NCI-H526 treated with DMSO at 0.1 percent for 48 hours (cell line): Measurements from ENCODE around the gene TRIM17.

Source experiments
- DNase-seq: peaks from one replicate; lab custom pipeline; 2025; lab: John Stamatoyannopoulos, UW

TRIM17 gene

DNA sequence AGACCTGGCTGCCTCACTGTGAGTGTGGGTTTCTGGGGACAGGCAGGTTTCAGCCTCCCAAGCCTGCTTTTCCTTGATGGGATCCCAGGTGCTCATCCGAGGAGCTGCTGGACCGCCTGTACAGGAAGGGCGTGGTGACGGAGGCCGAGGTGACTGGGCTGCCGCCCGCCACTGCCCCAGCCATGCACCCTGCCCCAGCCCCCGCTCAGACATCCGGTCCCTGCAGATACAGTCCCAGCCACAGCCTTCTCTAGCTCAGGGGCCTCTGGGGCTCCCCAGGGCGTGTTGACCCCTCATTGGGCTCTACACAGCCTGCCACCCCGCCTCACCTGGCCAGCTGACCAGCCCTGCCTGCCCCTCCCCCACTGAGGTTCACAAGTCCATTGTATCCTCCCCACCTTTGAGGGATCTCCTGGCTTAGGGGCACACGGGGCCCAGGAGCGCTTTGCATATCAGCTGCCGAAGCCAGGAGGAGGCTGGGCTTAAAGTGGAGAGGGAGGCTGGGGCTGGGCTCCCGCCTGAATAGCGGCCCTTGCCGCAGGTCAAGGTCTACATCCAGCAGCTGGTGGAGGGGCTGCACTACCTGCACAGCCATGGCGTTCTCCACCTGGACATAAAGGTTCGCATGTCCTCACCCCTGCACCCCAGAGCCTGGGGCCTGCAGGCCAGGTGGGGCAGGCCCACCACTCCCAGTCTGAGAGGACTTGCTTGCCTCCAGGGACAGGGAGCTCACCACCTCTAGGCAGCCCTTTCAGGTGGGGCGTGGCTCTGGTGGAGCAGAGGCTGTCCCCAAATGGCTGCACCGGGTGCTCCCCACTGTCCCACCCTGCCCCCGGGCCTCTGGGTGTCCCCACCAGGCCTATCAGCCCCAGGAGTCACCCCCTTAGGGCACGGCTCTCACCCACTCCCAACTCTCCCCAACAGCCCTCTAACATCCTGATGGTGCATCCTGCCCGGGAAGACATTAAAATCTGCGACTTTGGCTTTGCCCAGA lies 48.6 kb downstream of the TRIM17 start:
- peak; percentile 47 for DNase-seq

DNA sequence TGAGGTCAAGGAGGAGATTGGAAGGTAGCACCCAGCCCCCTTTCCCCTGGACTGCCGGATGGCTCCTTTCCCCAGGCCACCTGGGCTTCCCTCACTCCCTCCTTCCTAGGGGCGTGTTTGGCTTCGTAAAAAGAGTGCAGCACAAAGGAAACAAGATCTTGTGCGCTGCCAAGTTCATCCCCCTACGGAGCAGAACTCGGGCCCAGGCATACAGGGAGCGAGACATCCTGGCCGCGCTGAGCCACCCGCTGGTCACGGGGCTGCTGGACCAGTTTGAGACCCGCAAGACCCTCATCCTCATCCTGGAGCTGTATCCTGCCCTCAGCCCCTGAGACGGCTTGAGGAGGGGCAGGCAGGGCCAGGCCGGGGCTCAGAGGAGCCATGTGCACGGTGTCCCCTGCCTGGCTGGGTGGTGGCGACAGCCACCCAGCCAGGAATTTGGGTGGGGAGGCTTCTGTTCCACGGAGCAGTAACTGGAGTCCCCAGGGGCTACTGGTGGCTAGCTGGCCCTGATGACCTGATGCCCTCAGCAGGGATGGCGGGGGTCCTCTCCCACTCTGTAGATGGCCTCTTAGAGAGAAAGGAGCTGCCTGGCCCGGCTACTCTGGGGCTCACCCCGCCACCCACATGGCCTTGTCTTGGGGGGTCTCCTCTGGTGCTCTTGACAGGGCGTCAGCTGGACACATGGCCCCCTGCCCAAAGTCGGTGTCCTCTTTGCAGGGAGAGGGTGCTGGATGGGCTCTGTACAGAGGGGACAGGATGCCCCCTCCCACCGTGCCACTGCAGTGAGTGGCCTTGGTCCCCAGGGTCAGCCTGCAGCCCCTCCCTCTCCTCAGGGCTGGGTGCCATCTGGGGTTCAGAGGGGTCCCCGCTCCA lies 49.6 kb downstream of the TRIM17 start:
- DNase-seq = no peak

DNA sequence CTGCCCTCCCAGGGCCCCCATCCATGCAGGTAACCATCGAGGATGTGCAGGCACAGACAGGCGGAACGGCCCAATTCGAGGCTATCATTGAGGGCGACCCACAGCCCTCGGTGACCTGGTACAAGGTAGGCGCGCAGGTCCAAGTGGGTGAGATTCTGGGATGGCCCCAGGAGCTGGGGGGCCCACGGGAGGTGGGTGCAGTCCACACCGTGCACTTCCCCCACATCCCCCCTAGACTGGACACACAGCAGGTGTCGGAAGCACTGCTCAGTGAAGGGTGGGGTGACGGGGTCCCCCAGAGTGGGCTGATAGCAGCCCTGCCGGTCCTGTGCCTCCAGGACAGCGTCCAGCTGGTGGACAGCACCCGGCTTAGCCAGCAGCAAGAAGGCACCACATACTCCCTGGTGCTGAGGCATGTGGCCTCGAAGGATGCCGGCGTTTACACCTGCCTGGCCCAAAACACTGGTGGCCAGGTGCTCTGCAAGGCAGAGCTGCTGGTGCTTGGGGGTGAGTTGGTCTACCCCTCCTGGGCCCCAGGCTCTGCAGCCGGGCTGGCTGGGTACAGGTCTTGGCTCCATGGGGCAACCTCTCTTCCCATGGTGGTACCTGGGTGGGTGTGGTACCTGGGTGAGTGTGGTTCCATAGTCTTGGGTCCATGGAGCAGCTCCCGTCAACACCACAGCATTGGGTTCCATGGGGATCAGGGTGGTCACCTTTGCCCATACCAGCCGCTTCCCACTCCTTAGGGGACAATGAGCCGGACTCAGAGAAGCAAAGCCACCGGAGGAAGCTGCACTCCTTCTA lies 50.4 kb downstream of the TRIM17 start:
- DNase-seq = no peak

DNA sequence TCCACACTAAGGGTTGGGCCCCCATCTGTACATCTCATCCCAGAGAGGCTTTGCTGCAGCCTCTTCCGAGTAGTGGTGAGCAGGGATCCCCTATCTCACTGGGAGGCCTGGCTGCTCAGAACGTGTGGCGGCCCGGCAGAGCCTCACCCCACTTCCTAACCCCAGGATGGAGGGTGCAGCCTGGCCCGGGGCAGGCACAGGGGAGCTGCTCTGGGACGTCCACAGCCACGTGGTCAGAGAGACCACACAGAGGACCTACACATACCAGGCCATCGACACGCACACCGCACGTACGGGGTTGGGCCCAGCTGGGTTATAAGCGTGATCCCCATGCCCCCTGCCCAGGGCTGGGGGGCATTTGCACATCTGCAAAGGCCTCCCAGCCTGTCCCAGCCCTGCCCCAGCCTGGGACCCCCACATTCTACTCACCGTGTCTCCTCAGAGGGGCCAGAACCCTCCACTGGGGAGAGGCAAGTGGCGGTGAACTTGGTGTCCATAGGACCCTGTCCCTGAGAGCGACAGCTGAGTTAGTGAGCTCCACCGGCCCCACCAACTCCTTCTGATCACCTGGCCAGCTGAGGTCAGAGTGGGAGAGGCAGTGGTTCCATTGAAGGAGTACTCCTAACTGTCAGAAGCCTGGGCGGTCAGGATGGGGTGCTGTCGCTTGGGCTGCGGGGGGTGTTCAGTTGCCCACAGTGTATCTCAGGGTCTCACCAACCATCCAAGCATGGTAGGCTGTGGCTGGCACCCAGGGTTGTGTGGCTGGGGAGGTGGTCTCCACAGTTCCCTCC lies 51.2 kb downstream of the TRIM17 start:
- no peak for DNase-seq

DNA sequence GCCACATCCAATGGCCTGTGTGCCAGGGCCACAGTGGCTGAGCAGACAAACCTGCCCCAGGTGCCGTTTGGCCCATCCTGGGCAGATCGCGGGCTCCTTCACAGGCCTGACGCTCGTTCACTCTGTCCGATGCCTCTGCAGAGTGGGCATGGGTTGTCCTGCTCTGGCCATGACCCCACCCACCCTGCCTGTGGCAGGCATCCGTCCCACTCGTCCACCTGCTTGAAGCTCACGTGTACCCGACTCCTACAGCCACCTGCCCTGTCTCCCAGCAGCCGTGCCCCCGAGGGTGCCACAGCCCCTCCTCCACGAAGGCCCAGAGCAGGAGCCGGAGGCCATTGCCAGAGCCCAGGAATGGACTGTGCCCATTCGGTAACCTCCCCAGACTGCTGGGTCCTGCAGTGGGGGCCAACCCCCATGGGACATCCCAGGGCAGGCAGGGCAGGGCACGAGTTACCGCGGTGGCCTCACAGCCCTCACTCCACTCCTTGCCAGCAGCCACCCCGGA lies 51.9 kb downstream of the TRIM17 start:
- no peak for DNase-seq

DNA sequence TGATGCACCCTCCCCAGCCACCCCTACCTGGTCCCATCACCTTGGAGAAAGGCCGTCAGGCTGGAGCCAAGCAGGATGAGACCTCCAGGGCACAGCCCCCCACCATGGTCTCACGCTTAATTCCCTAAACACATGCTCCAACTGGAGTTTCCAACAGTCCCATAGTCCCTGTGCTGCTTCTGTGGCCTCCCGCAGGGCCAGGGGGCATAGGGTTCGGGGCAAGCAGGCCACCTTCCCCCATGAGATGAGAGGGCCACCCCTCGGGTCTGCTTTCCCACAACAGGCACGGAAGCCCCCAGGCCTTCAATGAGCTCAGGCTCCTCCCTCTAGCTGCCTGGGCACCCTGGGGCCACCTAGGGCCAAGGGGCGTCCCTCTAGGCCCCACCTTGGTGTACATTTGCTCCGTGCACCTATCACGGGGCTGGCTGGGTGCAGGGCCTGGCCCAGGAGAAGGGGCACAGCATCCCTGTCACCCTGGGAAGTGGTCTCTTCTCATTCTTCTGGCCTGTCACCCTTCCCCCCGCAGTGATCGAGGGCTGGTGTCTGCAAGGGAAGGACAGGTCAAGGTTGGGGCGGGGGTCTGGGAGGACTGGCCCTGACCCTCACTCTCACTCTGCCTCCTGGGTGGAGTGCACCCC lies 52.5 kb downstream of the TRIM17 start:
- DNase-seq = no peak

DNA sequence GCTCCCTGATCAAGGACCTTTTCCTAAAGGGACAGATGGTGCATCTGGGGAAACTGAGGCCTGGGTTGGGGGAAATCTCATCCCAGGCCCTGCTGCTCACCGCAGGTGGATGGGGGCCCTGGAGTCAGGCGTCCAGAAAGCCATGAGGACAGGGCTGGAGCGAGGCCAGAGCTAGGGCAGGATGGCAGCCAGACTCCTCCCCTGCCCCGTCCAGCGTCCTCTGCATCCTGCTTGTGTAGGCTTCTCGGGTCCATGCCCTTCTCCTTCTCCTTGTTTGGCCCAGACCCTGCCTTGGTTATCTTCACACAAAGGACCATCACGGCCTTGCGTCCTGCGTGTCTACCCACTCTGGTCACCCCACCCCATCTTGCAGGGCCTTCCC lies 53.0 kb downstream of the TRIM17 start:
- no peak for DNase-seq

DNA sequence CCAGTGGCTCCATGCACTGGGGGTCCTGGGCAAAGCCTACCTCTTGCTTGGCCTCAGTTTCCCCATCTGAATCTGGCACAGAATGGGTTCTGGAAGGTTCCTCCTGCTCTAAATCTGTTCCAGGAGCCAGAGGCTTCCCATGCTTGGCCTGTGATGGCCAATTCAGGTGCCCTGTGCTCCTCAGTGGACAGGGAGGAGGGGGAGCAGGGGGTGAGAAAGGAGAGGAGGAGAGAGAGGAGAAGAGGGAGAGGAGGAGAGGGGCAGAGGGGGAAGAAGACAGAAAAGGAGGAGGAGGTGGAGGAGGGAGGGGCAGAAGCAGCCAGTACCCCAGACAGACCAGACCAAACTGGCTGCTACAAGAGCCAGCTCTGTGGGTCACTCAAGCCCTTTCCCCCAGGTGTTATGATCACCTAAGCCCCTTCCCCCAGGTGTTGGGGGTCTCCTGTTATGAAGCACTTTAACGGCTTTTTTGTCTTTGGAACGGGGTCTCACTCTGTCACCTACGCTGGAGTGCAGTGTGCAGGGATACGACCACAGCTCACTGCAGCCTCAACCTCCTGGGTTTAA lies 53.7 kb downstream of the TRIM17 start:
- DNase-seq = no peak

DNA sequence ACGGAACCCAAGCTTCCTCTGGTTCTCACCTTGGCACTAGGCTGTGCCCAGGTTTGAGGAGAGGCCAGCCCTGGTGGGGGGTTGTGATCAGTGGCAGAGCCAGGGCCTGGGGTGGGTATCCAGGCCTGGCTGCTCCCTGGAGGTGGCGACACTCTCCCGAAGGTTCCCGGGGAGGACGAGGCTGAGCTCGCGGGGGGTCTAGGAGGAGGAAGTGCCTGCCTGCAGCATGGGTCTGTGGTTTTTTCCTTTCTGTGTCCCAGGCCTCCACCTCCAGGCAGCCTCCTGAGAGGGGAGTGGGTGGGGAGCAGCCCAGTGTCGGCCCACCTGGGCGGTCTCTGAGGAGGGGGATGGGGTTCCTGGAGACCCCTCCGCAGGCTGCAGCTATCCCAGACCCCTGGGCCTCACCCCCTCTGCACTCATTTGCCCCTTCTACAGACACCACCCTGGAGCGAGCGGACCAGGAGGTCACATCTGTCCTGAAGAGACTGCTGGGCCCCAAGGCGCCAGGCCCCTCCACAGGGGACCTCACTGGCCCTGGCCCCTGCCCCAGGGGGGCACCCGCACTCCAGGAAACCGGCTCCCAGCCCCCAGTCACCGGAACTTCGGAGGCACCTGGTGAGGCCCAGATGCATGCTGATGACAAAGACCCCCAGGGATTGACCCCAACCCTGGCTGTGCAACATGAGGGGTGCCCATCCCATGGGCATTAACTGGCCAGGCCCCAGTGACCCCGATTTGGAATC lies 54.3 kb downstream of the TRIM17 start:
- DNase-seq = no peak

DNA sequence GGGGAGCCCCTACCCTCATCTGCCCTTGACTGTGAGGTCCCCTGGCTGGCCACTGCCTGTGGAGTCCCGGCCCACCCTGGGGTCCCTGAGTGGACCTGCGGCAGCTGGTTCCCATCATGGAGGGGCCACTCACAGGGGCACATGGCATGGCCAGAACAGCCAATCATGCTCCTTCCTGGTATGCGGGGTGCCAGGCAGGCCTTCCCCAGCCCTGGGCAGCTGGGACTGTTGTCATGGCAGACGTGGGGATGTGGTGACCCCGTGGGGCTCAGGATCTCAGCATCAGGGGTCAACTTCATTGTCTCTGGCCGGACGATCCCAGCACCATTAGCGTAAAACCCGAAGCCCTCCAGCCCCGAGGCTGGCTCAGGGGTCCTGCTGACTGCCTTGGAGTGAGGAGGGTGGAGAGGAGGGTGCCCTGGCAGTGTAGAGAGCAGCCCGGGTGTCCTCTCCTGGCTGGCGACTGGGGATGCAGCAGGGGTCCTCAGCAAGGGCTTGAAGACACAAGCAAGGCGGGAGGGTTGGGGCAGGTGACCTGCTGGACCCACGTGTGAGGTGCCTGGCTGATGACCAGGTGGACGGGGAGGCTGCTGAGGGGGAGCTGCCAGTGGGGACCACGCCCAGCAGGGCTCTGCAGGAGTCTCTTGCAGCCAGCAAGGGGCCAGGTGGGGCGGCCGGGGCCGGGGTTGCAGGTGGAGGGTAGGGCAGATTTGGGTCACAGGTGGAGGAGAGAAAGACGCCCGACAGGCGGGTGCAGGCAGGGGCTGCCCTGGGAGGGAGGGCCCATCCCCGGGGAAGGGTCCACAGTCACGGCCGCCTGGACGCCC lies 55.1 kb downstream of the TRIM17 start:
- no peak for DNase-seq

DNA sequence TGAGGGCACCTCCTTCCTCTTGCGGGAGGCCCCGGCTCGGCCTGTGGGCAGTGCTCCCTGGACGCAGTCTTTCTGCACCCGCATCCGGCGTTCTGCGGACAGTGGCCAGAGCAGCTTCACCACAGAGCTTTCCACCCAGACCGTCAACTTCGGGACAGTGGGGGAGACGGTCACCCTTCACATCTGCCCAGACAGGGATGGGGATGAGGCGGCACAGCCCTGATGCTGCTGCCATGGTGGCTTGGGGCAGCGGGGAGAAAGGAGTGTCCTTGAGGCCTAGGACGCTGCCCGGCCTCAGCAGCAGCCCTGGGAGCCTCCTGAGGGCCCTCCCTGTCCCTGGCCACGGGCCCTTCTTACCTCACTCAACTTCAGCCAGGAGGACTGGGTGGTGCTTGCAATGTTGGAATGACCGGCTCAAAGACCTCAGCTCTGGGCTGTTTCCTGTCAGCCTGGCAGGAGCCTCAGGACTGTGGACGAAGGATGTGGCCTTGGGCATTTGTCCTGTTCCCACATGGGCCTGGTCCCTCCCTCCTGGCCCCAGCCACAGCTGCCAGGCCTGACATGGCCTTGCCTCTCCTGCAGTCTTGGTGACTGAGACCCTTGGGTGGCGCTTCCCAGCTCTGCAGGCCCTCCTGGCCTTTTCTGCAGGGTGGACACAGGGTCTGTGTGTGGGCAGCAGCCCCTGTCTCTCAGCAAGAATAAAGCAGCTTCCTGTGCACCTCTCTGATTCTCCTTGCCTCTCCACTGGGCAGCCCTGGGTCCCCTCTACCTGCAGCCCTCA lies 55.9 kb downstream of the TRIM17 start:
- DNase-seq = no peak

DNA sequence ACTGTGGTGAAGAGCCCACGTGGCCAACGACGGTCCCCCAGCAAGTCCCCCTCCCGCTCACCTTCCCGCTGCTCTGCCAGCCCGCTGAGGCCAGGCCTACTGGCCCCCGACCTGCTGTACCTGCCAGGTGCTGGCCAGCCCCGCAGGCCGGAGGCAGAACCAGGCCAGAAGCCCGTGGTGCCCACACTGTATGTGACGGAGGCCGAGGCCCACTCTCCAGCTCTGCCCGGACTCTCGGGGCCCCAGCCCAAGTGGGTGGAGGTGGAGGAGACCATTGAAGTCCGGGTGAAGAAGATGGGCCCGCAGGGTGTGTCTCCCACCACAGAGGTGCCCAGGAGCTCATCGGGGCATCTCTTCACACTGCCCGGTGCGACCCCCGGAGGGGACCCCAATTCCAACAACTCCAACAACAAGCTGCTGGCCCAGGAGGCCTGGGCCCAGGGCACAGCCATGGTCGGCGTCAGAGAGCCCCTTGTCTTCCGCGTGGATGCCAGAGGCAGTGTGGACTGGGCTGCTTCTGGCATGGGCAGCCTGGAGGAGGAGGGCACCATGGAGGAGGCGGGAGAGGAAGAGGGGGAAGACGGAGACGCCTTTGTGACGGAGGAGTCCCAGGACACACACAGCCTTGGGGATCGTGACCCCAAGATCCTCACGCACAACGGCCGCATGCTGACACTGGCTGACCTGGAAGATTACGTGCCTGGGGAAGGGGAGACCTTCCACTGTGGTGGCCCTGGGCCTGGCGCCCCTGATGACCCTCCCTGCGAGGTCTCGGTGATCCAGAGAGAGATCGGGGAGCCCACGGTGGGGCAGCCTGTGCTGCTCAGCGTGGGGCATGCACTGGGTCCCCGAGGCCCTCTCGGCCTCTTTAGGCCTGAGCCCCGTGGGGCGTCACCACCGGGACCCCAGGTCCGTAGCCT lies 56.8 kb downstream of the TRIM17 start:
- DNase-seq = no peak

DNA sequence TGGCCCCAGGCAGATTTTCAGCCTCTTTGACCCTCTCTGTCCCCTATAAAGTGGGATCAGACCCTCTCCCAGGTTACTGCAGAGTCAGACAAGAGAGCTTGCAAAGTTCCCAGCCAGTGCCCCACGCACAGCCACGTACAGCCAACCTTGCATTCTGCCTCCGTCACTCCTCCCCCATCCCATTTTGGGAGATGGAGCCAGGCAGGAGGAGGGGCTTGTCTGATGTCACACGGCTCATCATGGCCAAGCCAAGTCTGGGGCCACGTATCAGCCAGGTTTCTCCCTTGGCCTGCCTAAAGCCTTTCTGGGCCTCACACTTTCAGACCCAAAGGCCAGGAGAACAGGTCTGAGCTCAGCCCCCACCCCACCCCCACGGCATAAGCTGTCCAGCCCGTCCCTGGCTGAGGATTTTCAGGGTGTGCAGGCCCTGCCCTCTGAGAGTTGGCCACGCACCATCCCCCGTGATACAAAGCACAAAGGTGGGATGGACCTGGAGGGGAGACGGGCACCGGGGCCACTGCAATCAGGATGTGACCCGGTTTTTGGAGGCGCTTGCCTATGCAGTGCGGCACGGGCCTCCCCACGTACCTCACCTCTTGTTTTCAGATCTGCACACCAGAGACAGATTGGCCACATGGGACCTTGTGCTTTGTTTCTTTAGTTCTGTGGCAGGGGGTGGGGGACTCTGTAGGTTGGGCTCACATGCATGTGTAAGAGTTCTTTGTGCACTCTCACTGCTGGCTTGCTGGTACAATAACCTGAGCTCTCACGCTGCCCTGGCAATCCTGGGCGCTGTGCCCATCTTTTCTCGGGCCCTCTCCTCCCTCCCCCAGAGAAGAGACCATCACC lies 57.7 kb downstream of the TRIM17 start:
- DNase-seq = no peak

DNA sequence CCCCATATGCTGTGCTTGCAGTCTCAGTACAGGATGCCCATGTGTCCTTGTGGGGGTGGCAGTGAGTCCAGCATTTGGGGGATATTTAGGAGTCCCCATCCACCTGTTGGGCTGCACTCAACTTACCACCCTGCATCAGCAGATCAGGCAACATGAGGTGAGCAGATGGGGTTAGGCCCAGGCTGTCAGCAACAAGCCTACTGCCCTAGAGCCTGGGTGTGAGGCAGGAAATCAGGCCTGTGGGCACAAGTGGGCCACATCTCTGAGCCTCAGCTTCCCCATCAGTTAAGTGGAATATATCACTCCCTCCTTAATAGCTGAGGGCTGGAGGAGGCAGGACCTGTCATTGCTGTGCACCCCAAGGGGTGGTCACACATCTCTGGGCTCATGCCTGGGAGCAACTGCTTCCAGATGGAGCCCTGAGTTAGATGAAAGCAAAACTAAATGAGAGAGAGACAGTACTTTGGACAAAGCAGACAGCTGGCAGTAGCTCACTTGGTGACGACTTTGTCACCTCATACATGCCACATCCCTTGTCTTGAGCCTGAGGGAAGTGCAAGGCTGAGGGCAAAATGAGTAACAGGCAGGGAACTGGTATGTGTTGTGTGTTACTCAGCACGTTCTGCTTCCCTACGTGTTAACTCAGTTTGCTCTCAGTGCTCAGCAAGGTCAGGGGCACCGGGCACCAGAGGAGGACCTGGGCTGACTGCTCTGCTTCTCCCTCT lies 58.5 kb downstream of the TRIM17 start:
- no peak for DNase-seq
